GM12801 (cell line): ENCODE measurements around the gene ANTXR1.

ENCODE experiments used
- TF ChIP-seq, protein P1 (sequence below): IDR thresholded peaks from one replicate; pipeline ENCODE4 v1.5.1; 2011; ENCODE audit warnings: control low read depth; ENCODE audit not compliant: insufficient read length; ENCODE audit errors: extremely low read depth

The ANTXR1 gene

DNA sequence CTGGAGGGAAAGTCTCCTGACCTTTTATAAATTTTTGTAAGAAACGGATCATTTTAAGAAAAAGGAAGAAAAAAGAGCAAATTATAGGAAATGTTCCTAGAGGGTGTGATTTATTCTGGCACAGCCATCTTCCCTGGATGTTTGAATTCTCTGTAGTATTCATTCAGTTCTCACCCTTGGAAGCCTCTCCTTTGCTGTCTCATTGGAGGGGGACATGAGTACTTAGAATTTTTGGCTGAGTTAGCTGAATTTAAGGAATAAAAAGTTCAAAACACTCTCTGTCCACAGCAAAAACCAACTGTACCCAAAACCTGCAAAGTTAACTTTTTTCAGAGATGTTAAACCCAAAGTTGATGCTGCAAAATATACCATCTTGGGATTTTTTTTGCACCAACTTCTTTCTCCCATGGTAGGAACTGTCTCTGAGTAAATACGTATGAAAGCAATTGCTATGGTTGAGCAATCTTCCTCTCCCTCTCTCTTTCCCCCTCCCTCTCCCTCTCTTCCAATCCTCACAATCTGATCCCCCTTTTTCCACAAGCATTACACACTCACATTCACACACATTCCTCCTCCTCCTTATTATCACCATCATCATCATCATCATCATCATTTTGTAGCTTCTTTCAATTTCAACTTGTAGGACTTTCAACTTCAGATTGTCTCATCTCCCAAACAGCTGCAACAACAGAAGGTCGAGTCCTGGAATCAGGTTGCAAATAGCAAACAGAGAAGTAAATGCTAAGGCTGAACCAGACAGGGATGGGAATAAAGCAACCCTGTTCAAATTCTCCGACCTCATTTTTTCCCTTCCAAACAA is 190.4 kb downstream of the ANTXR1 start:
- TF ChIP-seq, protein P1, sequence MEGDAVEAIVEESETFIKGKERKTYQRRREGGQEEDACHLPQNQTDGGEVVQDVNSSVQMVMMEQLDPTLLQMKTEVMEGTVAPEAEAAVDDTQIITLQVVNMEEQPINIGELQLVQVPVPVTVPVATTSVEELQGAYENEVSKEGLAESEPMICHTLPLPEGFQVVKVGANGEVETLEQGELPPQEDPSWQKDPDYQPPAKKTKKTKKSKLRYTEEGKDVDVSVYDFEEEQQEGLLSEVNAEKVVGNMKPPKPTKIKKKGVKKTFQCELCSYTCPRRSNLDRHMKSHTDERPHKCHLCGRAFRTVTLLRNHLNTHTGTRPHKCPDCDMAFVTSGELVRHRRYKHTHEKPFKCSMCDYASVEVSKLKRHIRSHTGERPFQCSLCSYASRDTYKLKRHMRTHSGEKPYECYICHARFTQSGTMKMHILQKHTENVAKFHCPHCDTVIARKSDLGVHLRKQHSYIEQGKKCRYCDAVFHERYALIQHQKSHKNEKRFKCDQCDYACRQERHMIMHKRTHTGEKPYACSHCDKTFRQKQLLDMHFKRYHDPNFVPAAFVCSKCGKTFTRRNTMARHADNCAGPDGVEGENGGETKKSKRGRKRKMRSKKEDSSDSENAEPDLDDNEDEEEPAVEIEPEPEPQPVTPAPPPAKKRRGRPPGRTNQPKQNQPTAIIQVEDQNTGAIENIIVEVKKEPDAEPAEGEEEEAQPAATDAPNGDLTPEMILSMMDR, result no peak

DNA sequence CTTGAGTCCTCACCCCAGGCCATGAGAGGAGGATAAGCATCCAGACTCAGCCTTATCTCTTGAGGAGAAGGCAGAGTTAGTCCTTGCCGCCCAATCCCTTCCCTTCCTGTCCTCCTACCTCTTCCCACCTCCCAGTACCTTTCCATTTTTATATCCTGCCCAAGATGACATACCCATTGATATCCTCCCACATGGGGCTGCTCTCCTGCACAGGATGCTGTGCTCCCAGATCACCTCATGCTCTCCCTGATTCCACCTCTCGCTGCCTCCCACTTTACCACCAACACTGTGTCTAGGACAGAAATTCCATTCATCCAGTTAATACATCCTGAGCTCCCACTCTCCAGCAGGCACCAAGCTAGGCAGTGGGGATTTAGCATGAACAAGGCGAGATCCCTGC is 191.7 kb downstream of the ANTXR1 start:
- TF ChIP-seq, protein P1, result no peak

DNA sequence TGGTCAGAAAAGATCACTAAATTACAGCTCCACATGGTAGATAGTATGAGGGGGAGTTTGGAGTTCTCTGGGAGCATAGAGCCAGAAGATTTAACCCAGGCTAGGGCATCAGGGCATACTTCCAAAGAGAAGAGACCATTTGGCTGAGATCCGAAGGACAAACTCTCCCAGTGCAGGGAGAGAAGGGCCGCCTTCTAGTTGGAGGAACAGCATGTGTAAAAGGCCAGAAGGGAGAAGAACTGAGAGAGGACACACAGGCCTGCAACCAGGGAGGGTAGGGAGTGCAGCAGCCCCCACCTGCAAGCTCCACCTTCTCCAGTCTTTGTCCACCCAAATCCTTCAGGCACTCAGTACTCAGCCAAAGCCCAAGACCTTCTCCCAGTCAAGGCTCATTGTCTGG is 192.1 kb downstream of the ANTXR1 start:
- TF ChIP-seq, protein P1, result no peak

DNA sequence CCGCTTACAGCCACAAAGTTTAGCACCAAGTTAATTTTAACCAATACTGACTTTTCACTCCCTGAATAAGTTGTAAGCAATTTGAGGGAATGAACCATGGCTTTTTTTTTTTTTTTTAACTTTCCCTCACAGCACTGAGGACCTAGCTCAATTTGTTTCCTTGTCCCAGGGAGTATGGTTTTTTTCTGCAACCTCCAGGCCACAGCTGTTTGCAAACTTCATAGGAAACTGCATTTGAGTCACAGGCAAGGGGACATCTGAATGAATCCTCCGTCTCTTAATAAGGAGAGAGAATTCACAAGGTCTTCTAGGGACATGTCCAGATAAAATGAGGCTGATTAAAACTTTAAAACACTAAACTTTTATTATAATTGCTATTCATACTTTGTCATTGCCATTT is 192.5 kb downstream of the ANTXR1 start:
- TF ChIP-seq, protein P1, result no peak

DNA sequence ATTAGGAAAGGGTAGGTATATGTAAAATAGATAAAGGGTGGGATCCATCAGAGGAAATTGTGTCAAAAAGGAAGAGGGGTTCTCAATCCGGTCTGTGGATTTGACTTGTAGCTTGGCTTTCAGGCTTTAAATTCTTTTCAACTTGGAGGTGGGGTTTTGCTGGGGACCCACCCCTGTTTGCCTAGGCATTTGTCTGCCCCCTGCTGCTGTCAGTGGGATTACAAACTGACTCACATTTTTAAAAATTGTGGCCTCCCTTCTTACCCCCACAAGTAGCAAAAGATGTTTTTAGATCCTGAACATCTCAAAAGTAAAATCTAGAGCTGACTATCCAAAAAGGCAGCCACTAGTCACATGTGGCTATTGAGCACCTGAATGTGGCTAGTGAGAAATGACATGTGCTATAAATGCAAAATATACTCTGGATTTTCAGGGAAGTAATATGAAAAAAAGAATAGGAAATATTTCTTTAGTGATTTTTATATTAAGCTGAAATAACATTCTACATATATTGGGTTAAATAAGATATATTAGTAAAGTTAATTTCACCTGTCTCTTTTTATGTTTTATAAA is 195.1 kb downstream of the ANTXR1 start:
- TF ChIP-seq, protein P1, result no peak

DNA sequence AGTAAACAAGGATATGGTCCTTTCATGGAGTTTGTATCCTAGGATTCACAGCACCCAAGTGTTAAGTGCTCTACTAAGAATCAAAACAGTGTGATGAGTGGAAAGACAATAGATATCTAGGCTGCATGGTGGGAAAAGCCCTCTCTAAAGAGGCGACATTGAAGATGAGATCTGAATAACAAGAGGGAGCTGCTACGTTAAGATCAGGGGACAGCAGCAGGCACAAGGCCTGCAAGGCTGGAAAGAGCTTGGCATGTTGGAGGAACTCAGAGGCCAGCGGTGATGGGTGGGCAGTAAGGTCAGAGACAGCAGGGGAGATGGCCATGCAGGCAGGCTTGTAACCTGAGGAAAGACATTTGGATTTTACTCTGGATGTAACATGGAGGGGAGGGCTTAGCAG is 196.5 kb downstream of the ANTXR1 start:
- TF ChIP-seq, protein P1, result no peak

DNA sequence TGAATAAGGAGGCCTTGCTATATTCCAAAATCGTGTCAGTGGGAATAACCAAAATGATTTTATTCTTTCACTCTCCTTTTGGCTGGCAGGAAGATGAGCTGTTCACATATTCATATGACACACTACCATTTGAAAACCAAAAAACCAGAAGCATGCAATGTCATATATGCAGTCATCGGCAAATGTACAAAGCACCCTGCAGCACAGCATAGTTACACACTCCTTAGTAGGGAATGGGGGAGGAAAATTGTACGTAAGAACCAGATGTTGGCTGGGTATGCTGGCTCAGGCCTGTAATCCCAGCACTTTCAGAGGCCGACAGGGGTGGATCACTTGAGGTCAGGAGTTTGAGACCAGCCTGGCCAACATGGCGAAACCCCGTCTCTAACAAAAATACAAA is 197.4 kb downstream of the ANTXR1 start:
- TF ChIP-seq, protein P1, result no peak
